HG02588 (cell line): Measurements from ENCODE around the gene KIAA1958.

Source experiments
- ATAC-seq: cut with Tn5 transposase; IDR thresholded peaks from one replicate; pipeline ENCODE4 v1.9.1; 2021; ENCODE audit warnings: mild to moderate bottlenecking, moderate library complexity; ENCODE audit not compliant: unreplicated experiment

KIAA1958 gene

GRCh38 chr9:112553256-112553826, 66.7 kb downstream of the KIAA1958 start:
- ATAC-seq = no peak

- no peak for ATAC-seq
Measured at GRCh38 chr9:112554516-112554915, 67.9 kb downstream of the KIAA1958 start.

- ATAC-seq = no peak
Measured at GRCh38 chr9:112555101-112555643, 68.5 kb downstream of the KIAA1958 start.

GRCh38 chr9:112555844-112556482, 69.3 kb downstream of the KIAA1958 start:
- ATAC-seq = no peak

- ATAC-seq = no peak
Measured at GRCh38 chr9:112556497-112557442, 70.1 kb downstream of the KIAA1958 start.

- no peak for ATAC-seq
Measured at GRCh38 chr9:112558476-112558875, 71.8 kb downstream of the KIAA1958 start.

GRCh38 chr9:112558978-112559377, 72.4 kb downstream of the KIAA1958 start:
- ATAC-seq = no peak

- ATAC-seq = no peak
Measured at GRCh38 chr9:112559629-112560413, 73.2 kb downstream of the KIAA1958 start.

GRCh38 chr9:112562235-112562958, 75.8 kb downstream of the KIAA1958 start:
- no peak for ATAC-seq

- no peak for ATAC-seq
Measured at GRCh38 chr9:112569186-112569585, 82.6 kb downstream of the KIAA1958 start.

- ATAC-seq = no peak
Measured at GRCh38 chr9:112570671-112571167, 84.1 kb downstream of the KIAA1958 start.

- ATAC-seq = no peak
Measured at GRCh38 chr9:112571624-112572355, 85.2 kb downstream of the KIAA1958 start.

GRCh38 chr9:112572416-112572815, 85.8 kb downstream of the KIAA1958 start:
- ATAC-seq = no peak

- no peak for ATAC-seq
Measured at GRCh38 chr9:112574008-112574407, 87.4 kb downstream of the KIAA1958 start.

GRCh38 chr9:112575107-112575506, 88.5 kb downstream of the KIAA1958 start:
- ATAC-seq = no peak

- ATAC-seq = no peak
Measured at GRCh38 chr9:112581469-112582176, 95.0 kb downstream of the KIAA1958 start.

- no peak for ATAC-seq
Measured at GRCh38 chr9:112582371-112583262, 96.0 kb downstream of the KIAA1958 start.
